Measurements from ENCODE around the gene POLR2F. TPM values are rescaled to one million over a fixed set of nuclear protein-coding genes. Genes with fewer than 3 reads are reported as not detected.

Gene POLR2F
- total RNA-seq, 1 donor from 2014 or later = 137 TPM

GRCh38 chr22:38016182-38017151 is 63.0 kb downstream of the POLR2F start:
- no peak for TF ChIP-seq CTCF (conservative IDR thresholded peaks at IDR 0.05)
- Mint-ChIP-seq H3K9me3 (peaks cover 3% of the 10 kb centered on the region), H3K27ac (ENCODE audit: unreplicated experiment) (peak overlapping the region; percentile 98), H3K4me1 (peaks cover 64% of the 10 kb centered on the region), H3K27me3 (ENCODE audit: low read depth) (no peaks in the 10 kb centered on the region), H3K4me3 (peak overlapping the region; percentile 74), H3K36me3 (ENCODE audit: low read depth) (peaks cover 6% of the 10 kb centered on the region)
- peak; percentile 52 for DNase-seq (ENCODE audit: low read depth, low spot score)

GRCh38 chr22:38017272-38017920 is 63.9 kb downstream of the POLR2F start:
- DNase-seq (ENCODE audit: low read depth, low spot score) = no peak
- Mint-ChIP-seq H3K27me3 (ENCODE audit: low read depth) (no peaks in the 10 kb centered on the region), H3K36me3 (ENCODE audit: low read depth) (peaks cover 6% of the 10 kb centered on the region), H3K4me1 (peaks cover 61% of the 10 kb centered on the region), H3K9me3 (peaks cover 3% of the 10 kb centered on the region), H3K27ac (ENCODE audit: unreplicated experiment) (peak overlapping the region; percentile 91), H3K4me3 (no peak overlapping the region)
- no peak for TF ChIP-seq CTCF (conservative IDR thresholded peaks at IDR 0.05)

DNA sequence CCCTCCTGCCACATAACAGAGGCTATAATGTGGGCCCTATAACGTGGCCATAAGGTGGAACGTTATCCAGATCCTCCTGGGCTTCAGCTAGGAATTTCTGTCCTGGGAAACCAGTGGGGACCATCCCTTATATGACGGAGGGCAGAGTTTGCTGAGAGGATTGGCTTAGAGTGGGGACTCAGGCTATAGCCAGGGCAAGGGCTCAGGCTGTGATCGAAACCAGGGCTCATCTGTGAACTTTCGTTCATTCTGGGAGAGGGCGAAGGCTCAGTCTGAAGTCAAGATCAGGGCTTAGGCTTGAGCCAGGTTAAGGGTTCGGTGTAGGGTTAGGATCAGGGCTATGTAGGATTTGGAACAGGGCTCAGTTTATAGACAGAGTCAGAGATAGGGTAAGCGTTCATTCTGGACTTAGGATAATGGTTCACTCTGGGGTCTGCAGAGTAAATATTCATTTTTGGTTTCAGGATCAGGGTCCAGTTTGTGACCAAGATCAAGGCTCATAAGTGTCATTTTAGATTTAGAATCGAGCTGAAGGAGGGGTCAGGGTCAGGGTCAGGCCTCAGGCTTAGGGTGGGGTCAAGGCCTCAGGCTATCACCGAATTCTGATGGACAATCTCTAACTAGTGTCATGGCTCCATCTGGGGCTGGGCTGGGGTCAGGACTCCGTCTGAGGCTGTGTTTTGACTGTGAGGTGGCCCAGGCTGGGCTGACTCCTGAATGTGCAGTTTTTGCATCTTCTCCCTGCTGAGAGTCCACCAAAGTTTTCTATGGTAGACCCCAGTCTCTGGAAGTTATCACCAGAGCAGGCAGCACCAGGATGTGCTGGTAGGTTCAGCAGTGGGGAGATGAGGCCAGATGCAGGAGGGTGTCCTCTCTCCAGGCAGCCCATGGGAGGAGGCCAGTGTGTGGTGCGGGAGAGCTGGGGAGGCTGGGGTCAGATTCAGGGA is 64.7 kb downstream of the POLR2F start:
- H3K4me3 Mint-ChIP-seq = peak overlapping the region; percentile 41
- H3K4me1 Mint-ChIP-seq = peaks cover 57% of the 10 kb centered on the region
- H3K9me3 Mint-ChIP-seq = peaks cover 3% of the 10 kb centered on the region
- TF ChIP-seq CTCF (conservative IDR thresholded peaks at IDR 0.05) = no peak
- H3K36me3 Mint-ChIP-seq (ENCODE audit: low read depth) = peaks cover 3% of the 10 kb centered on the region
- H3K27me3 Mint-ChIP-seq (ENCODE audit: low read depth) = no peaks in the 10 kb centered on the region
- peak overlapping the region; percentile 91 for H3K27ac Mint-ChIP-seq (ENCODE audit: unreplicated experiment)
- DNase-seq (ENCODE audit: low read depth, low spot score) = no peak

Small RNA genes lying within 50 kb of the gene (microRNA-seq; reads per million reads assigned to microRNA genes)
- gene MIR4534 (not detected), gene MIR6820 (22.5 reads per million, percentile 36 among the genes with 10 or more reads in this experiment)

Other genes starting within 250 kb of the POLR2F start
- gene GCAT, start 145.8 kb upstream of the POLR2F start, total RNA-seq = 53.1 and 55.8 TPM in 2 replicates
- gene GALR3, start 130.3 kb upstream of the POLR2F start, total RNA-seq = 0.49 TPM in 1 of 2 replicates, not detected in the other
- gene ANKRD54, start 109.4 kb upstream of the POLR2F start, total RNA-seq = 31.3 and 31.7 TPM in 2 replicates
- gene EIF3L, start 104.3 kb upstream of the POLR2F start, total RNA-seq = 725 and 748 TPM in 2 replicates
- gene MICALL1, start 47.4 kb upstream of the POLR2F start, total RNA-seq = 49.1 and 54.4 TPM in 2 replicates
- 0.79 and 1.5 TPM in 2 replicates for gene C22orf23, start 98 bp upstream of the POLR2F start, total RNA-seq
- gene SOX10, start 30.9 kb downstream of the POLR2F start, total RNA-seq = 279 and 293 TPM in 2 replicates
- gene PICK1, start 103.7 kb downstream of the POLR2F start, total RNA-seq = 20.1 and 24.0 TPM in 2 replicates
- 0.26 TPM in 1 of 2 replicates, not detected in the other for gene SLC16A8, start 130.5 kb downstream of the POLR2F start, total RNA-seq
- 0.51 and 0.52 TPM in 2 replicates for gene BAIAP2L2, start 157.0 kb downstream of the POLR2F start, total RNA-seq
- 11.0 and 14.6 TPM in 2 replicates for gene PLA2G6, start 228.1 kb downstream of the POLR2F start, total RNA-seq
- 3.9 and 5.4 TPM in 2 replicates for gene MAFF, start 248.3 kb downstream of the POLR2F start, total RNA-seq

Data from neural crest cell (in vitro differentiated cells).